H9 (cell line): ENCODE measurements around the gene MEF2A. TPM values are rescaled to one million over a fixed set of nuclear protein-coding genes. Genes with fewer than 3 reads are reported as not detected.

ENCODE experiments used
- DNase-seq: peaks from one replicate; pipeline ENCODE4 v3.0.0-alpha.2; 2017
- H2AFZ ChIP-seq: one replicate; pipeline ENCODE4 v1.6.1; 2013; ENCODE audit warnings: mild to moderate bottlenecking, low read length, control low read depth, moderate library complexity
- H2AK5ac ChIP-seq: 2 replicates; pipeline ENCODE4 v1.6.1; 2013; ENCODE audit warnings: low read length, control low read depth, mixed read lengths; ENCODE audit not compliant: insufficient read length
- H2BK120ac ChIP-seq: one replicate; pipeline ENCODE4 v1.6.1; 2013; ENCODE audit warnings: low read depth, mild to moderate bottlenecking, low read length, control low read depth, inconsistent platforms; ENCODE audit not compliant: poor library complexity, severe bottlenecking
- H2BK12ac ChIP-seq: 2 replicates; pipeline ENCODE4 v1.6.1; 2013; ENCODE audit warnings: low read length, control low read depth, mixed read lengths, low read depth; ENCODE audit not compliant: insufficient read length
- H2BK15ac ChIP-seq: 2 replicates; pipeline ENCODE4 v1.6.1; 2013; ENCODE audit warnings: low read depth, low read length, control low read depth
- H2BK20ac ChIP-seq: one replicate; pipeline ENCODE4 v1.6.1; 2013; ENCODE audit warnings: low read depth, mild to moderate bottlenecking, low read length, control low read depth, inconsistent platforms; ENCODE audit not compliant: poor library complexity, severe bottlenecking
- H2BK5ac ChIP-seq: 2 replicates; pipeline ENCODE4 v1.6.1; 2013; ENCODE audit warnings: low read length, control low read depth, mixed read lengths; ENCODE audit not compliant: insufficient read length
- H3K14ac ChIP-seq: 2 replicates; pipeline ENCODE4 v1.6.1; 2013; ENCODE audit warnings: low read length, control low read depth; ENCODE audit not compliant: insufficient read depth
- H3K18ac ChIP-seq: 2 replicates; pipeline ENCODE4 v1.6.1; 2013; ENCODE audit warnings: low read depth, mild to moderate bottlenecking, mixed read lengths, low read length, control low read depth; ENCODE audit not compliant: insufficient read length
- H3K23ac ChIP-seq: 2 replicates; pipeline ENCODE4 v1.6.1; 2013; ENCODE audit warnings: low read length, control low read depth, mixed read lengths, low read depth; ENCODE audit not compliant: insufficient read length
- H3K23me2 ChIP-seq: 2 replicates; pipeline ENCODE4 v1.6.1; 2013; ENCODE audit warnings: low read depth, mild to moderate bottlenecking, mixed read lengths, low read length, control low read depth; ENCODE audit not compliant: insufficient read length, poor library complexity, severe bottlenecking
- H3K27ac ChIP-seq: 2 replicates; pipeline ENCODE4 v1.5.1; 2013; ENCODE audit warnings: low read length, control low read depth, mixed read lengths, low read depth; ENCODE audit not compliant: insufficient read length
- H3K27me3 ChIP-seq: 2 replicates; pipeline ENCODE4 v1.6.1; 2013; ENCODE audit warnings: low read length, control low read depth, inconsistent platforms; ENCODE audit not compliant: insufficient read depth
- H3K4ac ChIP-seq: 2 replicates; pipeline ENCODE4 v1.6.1; 2013; ENCODE audit warnings: low read depth, mild to moderate bottlenecking, control low read depth, inconsistent platforms, low read length, moderate library complexity
- H3K4me1 ChIP-seq: 2 replicates; pipeline ENCODE4 v1.6.1; 2013; ENCODE audit warnings: low read length, control low read depth, inconsistent platforms; ENCODE audit not compliant: insufficient read depth
- H3K4me2 ChIP-seq: 2 replicates; pipeline ENCODE4 v1.6.1; 2013; ENCODE audit warnings: low read length, control low read depth, mixed read lengths; ENCODE audit not compliant: insufficient read length, insufficient read depth
- H3K56ac ChIP-seq: 2 replicates; pipeline ENCODE4 v1.6.1; 2013; ENCODE audit warnings: low read depth, mild to moderate bottlenecking, mixed read lengths, low read length, control low read depth; ENCODE audit not compliant: insufficient read length
- H3K79me1 ChIP-seq: 2 replicates; pipeline ENCODE4 v1.6.1; 2013; ENCODE audit warnings: low read depth, mild to moderate bottlenecking, moderate library complexity, low read length, control low read depth, inconsistent platforms; ENCODE audit not compliant: insufficient read depth, poor library complexity, severe bottlenecking
- H3K79me2 ChIP-seq: 2 replicates; pipeline ENCODE4 v1.6.1; 2013; ENCODE audit warnings: low read length, control low read depth, inconsistent platforms; ENCODE audit not compliant: insufficient read depth
- H3K9ac ChIP-seq: 2 replicates; pipeline ENCODE4 v1.6.1; 2013; ENCODE audit warnings: low read length, control low read depth, mixed read lengths; ENCODE audit not compliant: insufficient read length; ENCODE audit errors: extremely low read depth
- H3K9me3 ChIP-seq: one replicate; pipeline ENCODE4 v1.6.1; 2013; ENCODE audit warnings: low read depth, low read length, inconsistent platforms; ENCODE audit not compliant: control insufficient read depth
- H3T11ph ChIP-seq: one replicate; pipeline ENCODE4 v1.6.1; 2013; ENCODE audit warnings: mild to moderate bottlenecking, low read length, control low read depth, inconsistent platforms
- H4K20me1 ChIP-seq: one replicate; pipeline ENCODE4 v1.6.1; 2013; ENCODE audit not compliant: control insufficient read depth, insufficient read length, insufficient read depth
- H4K5ac ChIP-seq: 2 replicates; pipeline ENCODE4 v1.6.1; 2013; ENCODE audit warnings: low read depth, mild to moderate bottlenecking, mixed read lengths, low read length, control low read depth; ENCODE audit not compliant: insufficient read length
- H4K8ac ChIP-seq: replicated peaks from 2 replicates; pipeline ENCODE4 v1.6.1; 2013; ENCODE audit warnings: low read length, control low read depth, mixed read lengths, low read depth; ENCODE audit not compliant: insufficient read length
- H4K91ac ChIP-seq: 2 replicates; pipeline ENCODE4 v1.6.1; 2013; ENCODE audit warnings: low read depth, mild to moderate bottlenecking, moderate library complexity, mixed read lengths, low read length, control low read depth; ENCODE audit not compliant: insufficient read length
- H3K27ac Mint-ChIP-seq, 3 experiments: 2 replicates in 2 of 3; 3 replicates in 1 of 3; pipeline ENCODE4 v1.8.0; 2020 to 2021; ENCODE audit warnings: mixed read lengths in 3 of 3, mild to moderate bottlenecking in 1 of 3, moderate library complexity in 1 of 3
- H3K27me3 Mint-ChIP-seq: 2 replicates; pipeline ENCODE4 v1.8.0; 2021; ENCODE audit warnings: low read depth, mild to moderate bottlenecking, moderate library complexity, mixed read lengths
- H3K36me3 Mint-ChIP-seq, 3 experiments: 2 replicates in 2 of 3; 3 replicates in 1 of 3; pipeline ENCODE4 v1.8.0; 2020 to 2021; ENCODE audit warnings: low read depth in 3 of 3, mixed read lengths in 3 of 3; ENCODE audit not compliant: insufficient read depth in 1 of 3
- H3K4me1 Mint-ChIP-seq, 2 experiments: 2 replicates each; pipeline ENCODE4 v1.8.0; 2020; ENCODE audit warnings: mixed read lengths in 2 of 2
- H3K4me3 Mint-ChIP-seq, 2 experiments: 2 replicates in 1 of 2; 3 replicates in 1 of 2; pipeline ENCODE4 v1.8.0; 2020 to 2021; ENCODE audit warnings: mild to moderate bottlenecking in 2 of 2, mixed read lengths in 2 of 2, moderate library complexity in 1 of 2
- H3K9me3 Mint-ChIP-seq, 2 experiments: 2 replicates in 1 of 2; 3 replicates in 1 of 2; pipeline ENCODE4 v1.8.0; 2020; ENCODE audit warnings: mild to moderate bottlenecking in 2 of 2, mixed read lengths in 2 of 2, moderate library complexity in 1 of 2
- total RNA-seq: library from RNA; stranded (reverse); gene quantifications from 2 replicates; pipeline ENCODE4 v1.2.1, GENCODE V29; 2021
- TF ChIP-seq, protein P1 (sequence below): fragments of 200-600 bp; sonication (generic); conservative IDR thresholded peaks from 3 replicates; pipeline ENCODE4 v1.8.0; 2021; ENCODE audit warnings: antibody characterized with exemption, mild to moderate bottlenecking

The MEF2A gene
- total RNA-seq, 1 experiment from 2014 or later, result 20.7 TPM

DNA sequence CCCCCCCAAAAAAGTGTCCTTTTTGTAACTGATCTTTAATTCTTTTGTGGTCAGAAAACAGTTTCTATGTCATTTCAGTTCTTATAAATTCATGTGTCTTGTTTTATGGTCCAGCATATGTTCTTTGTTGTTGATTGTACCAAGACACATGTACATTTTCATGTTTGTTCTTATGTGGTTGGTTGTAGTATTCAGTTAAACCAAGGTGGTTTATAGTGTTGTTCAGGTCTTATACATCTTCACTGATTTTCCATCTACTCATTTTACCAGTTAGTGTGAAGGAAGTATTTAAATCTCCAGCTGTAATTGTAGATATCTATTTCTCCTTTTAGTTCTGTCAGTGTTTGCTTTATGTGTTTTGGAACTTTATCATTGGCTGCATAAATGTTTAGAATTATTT is 24.0 kb downstream of the MEF2A start:
- H3K9ac ChIP-seq, result no peak overlapping the region
- H3K23me2 ChIP-seq, result no peaks in the 10 kb centered on the region
- H3K23ac ChIP-seq, result no peak overlapping the region
- no peak overlapping the region for H4K91ac ChIP-seq
- H2BK20ac ChIP-seq, result no peak overlapping the region
- no peak overlapping the region for H3K18ac ChIP-seq
- H2BK5ac ChIP-seq, result no peak overlapping the region
- Mint-ChIP-seq H3K27ac (no peak overlapping the region), H3K27me3 (no peaks in the 10 kb centered on the region), H3K4me1 (peaks cover 5 to 9% of the 10 kb centered on the region in 2 experiments), H3K9me3 (peaks cover 10 to 40% of the 10 kb centered on the region in 2 experiments; a peak in 4 of 5 replicates), H3K4me3 (no peak overlapping the region), H3K36me3 (peaks cover 15 to 32% (median 32%) of the 10 kb centered on the region in 3 experiments)
- H3K14ac ChIP-seq, result no peak overlapping the region
- no peaks in the 10 kb centered on the region for H4K20me1 ChIP-seq
- no peak overlapping the region for H3K4me2 ChIP-seq
- H3K9me3 ChIP-seq, result no peaks in the 10 kb centered on the region
- TF ChIP-seq, protein P1, sequence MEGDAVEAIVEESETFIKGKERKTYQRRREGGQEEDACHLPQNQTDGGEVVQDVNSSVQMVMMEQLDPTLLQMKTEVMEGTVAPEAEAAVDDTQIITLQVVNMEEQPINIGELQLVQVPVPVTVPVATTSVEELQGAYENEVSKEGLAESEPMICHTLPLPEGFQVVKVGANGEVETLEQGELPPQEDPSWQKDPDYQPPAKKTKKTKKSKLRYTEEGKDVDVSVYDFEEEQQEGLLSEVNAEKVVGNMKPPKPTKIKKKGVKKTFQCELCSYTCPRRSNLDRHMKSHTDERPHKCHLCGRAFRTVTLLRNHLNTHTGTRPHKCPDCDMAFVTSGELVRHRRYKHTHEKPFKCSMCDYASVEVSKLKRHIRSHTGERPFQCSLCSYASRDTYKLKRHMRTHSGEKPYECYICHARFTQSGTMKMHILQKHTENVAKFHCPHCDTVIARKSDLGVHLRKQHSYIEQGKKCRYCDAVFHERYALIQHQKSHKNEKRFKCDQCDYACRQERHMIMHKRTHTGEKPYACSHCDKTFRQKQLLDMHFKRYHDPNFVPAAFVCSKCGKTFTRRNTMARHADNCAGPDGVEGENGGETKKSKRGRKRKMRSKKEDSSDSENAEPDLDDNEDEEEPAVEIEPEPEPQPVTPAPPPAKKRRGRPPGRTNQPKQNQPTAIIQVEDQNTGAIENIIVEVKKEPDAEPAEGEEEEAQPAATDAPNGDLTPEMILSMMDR, result no peak
- peaks cover 3% of the 10 kb centered on the region for H3K79me1 ChIP-seq
- no peak overlapping the region for H2BK120ac ChIP-seq
- no peak overlapping the region for H3K27ac ChIP-seq
- no peak for DNase-seq
- H2BK15ac ChIP-seq, result no peak overlapping the region
- H4K5ac ChIP-seq, result no peak overlapping the region
- H3K56ac ChIP-seq, result no peak overlapping the region
- no peak overlapping the region for H3K4ac ChIP-seq
- H4K8ac ChIP-seq, result no peak overlapping the region
- no peak overlapping the region for H3T11ph ChIP-seq
- no peaks in the 10 kb centered on the region for H3K27me3 ChIP-seq
- H3K4me1 ChIP-seq, result no peaks in the 10 kb centered on the region; the same call in 1 of the 2 replicates
- peaks cover 11% of the 10 kb centered on the region; the same call in 1 of the 2 replicates for H3K79me2 ChIP-seq
- no peak overlapping the region for H2AK5ac ChIP-seq
- H2BK12ac ChIP-seq, result no peak overlapping the region
- H2AFZ ChIP-seq, result no peak overlapping the region
